Cardiac septum (tissue), 1 donor: Measurements from ENCODE around the gene RGS9. TPM values are rescaled to one million over a fixed set of nuclear protein-coding genes. Genes with fewer than 3 reads are reported as not detected.

Source experiments
- DNase-seq: peaks from one replicate; pipeline ENCODE4 v3.0.0-alpha.2; 2020; ENCODE audit warnings: low spot score
- intact Hi-C: fragments of 100-400 bp; cut with DNase I; formaldehyde crosslinking; loops from one replicate; pipeline ENCODE4 v1.14.0; 2022
- total RNA-seq: library from RNA; stranded (reverse); fragmentation: NEBNext Ultra II Directional; extraction: Animal tissue kit (Norgen Biotek cat#: 25700); gene quantifications from one replicate; pipeline ENCODE4 v1.2.1, GENCODE V29; 2021
- donor health status: DM: no; HTN: no; CAD: no.

Gene RGS9
- total RNA-seq, 1 donor from 2014 or later: 0.38 TPM

DNA sequence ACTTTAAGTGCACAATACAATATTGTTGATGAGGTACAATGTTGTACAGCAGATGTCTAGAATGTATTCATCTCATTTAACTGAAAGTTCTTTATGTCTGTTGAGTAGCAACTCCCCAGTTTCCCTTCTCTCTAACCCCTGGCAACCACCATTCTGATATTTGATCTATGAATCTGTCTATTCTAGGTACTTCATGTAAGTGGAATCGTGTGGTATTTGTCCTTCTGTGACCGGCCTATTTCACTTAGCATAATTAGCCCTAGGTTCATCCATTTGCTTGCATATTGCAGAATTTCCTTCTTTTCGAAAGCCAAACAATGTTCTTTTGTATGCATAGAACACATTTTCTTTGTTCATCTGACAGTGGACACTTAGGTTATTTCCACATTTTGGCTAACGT is 10.8 kb downstream of the RGS9 start:
- intact Hi-C loops: no loop called here
- DNase-seq: no peak

DNA sequence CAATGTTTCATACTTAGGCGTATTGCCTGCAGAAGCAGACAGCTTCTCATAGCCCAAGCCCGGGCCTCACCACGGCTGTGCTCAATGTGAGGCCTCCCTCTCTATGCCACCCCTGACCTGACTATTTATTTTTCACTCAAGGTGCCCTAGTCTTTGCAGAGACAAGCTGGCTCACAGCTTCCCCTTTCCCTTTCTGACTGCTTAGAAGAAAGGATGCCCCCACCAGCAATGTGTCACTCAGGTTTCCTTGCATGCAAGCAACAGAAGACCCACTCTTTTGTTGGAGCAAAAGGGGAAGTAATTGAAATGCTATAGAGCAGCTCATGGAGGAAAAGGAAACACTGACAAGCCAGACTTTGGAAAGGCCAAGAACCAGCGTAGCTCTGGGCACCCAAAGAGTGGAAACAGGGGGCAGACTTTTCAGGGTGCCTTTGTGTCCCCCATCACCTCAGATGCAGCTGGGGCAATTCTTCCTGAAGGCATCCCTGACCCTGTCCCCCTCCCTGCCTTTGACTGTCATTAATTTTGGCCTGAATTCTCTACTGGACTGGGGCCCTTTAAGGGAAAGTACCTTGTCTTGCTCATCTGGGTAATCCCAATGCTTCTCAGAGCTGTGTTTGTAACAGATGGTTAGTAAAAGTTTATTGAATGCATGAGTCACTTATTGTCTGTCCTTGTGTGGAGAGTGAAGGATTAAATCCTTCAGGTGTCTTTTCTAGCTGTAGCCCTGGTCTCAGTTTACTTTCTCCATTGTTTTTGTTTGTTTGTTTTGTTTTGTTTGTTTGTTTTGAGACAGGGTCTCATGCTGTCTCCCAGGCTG is 17.8 kb downstream of the RGS9 start:
- DNase-seq: no peak
- intact Hi-C loops: no loop called here

DNA sequence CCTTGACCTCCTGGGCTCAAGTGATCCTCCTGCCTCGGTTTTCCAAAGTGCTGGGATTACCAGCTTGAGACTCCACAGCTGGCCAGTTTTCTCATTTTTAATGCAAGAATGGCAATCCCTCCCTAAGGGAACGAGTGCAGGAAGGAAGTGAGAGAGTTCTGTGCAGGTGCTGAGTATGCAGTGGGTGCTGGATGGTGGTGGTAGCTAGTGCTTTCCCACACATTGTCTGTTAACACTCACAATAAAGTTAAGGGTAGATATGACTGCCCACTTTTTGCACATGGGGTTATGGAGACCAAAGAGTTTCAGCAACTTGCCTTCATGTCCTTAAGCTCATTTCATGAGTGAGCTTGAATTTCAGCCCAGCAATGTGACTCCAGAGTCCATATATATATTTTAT is 18.5 kb downstream of the RGS9 start:
- intact Hi-C loops: no loop called here

DNA sequence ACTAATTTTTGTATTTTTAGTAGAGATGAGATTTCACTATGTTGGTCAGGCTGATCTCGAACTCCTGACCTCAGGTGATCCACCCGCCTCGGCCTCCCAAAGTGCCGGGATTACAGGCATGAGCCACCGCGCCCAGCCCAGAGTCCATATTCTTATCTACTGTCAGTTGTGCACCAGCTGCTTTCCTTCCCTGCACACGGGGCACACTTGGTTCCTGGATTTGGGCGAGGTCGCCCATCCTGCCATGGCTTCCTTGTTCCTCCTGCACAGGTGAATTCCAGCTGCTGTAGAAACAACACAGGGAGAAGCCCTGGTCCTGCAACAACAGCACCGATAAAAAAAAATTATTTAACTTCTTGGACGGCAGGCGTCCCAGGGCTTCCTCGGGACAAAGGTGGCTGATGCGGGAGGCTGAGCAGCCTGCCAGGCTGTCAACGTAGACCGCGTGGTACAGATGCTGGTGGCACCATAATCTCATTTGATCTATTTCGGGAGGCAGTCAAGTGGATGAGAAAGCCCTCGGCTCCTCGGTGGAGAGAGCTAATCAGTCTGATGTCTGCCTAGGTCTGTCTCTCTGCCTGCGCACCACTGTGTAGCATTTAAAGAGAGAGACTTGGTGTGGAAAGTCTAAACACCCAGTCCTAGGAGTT is 19.1 kb downstream of the RGS9 start:
- intact Hi-C loops: no loop called here
- DNase-seq: no peak

More for the DNA sequence above, 18.5 kb downstream of the RGS9 start:
- no peak for DNase-seq

DNA sequence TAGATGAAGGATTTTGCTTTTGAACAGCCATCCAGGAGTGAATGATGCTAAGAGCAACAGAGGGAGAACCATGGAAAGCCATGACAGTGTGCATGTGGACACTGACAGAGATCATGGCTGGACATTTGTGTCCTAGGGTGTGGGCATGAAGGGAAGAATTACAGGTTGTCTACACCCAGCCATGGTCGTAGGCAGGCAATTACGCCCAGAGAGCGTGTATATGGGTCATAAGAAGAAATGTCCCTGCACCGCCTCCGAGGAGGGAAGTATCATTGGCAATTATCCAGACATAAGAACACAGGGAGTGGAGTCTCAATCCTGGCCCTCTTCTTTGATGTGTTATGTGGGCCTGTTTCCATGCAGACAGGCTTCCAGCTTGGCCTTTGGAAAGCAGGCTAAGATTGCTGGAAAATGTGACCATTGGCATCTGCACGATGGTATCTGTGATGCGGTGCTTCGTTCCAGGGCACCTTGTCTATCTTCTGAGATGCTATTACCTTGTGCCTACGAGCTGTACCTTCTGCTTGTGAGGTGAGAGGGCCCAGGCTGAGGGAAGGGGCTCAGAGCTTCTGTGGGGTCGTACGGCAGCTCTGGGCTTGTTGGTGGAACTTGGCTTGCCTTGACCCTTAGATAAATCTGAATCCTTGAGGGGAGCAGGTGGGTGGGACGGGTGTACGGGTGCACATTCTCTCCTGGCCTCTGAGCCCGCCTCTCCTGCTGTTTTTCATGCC is 19.8 kb downstream of the RGS9 start:
- DNase-seq: no peak
- intact Hi-C loops: no loop called here

DNA sequence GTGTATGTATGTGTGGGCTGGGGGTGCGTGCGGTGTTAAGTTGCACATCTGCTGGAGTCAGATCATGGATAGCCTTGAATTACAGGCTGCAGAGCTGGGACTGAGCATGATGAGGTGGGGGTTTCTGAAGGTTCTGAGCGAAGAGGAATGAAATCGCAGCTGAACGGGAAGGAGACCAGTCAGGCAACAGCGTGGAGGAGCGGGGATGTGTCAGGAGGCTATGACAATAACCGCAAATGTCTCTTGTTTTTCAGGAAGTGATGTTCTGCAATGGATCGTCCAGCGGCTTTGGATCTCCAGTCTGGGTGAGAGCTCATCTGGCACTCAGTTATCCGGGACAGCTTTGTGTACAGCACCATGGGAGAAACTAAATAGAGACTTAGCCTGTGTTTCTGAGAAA is 20.9 kb downstream of the RGS9 start:
- intact Hi-C loops: no loop called here
- no peak for DNase-seq

DNA sequence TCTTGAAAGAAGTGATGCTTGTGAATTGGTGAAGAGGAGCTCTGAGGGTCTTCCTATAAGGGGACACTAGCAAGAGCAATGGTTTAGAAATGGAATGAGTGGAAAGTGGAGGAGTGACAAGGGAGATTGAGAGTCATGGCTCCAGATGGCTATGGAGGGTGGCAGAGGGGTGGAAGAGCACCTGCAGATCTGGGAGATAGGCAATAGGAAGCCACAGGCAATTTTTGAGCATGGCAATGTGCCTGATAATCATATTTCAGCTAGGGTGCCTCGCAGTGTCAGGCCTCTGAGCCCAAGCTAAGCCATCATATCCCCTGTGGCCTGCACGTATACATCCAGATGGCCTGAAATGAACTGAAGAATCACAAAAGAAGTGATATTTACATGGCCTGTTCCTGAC is 21.5 kb downstream of the RGS9 start:
- intact Hi-C loops: no loop called here
- DNase-seq: no peak

DNA sequence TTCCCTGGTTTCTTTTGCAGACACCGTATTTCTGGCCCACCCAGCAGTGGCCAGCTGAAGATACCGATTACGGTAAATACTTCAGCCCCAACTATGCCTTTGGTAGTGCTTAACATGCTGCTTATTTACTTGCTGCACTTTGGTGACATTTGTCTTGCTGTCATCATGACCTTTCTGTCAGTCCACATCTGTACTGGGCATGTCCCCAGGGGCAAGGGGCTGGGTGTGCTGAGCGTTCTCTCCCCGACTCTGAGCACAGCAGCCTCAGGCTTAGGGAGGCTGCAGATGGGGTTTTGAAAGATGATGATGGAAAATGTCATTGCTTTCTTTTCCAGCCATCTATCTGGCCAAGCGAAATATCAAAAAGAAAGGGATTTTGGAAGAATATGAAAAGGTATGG is 23.3 kb downstream of the RGS9 start:
- intact Hi-C loops: no loop called here
- DNase-seq: no peak

DNA sequence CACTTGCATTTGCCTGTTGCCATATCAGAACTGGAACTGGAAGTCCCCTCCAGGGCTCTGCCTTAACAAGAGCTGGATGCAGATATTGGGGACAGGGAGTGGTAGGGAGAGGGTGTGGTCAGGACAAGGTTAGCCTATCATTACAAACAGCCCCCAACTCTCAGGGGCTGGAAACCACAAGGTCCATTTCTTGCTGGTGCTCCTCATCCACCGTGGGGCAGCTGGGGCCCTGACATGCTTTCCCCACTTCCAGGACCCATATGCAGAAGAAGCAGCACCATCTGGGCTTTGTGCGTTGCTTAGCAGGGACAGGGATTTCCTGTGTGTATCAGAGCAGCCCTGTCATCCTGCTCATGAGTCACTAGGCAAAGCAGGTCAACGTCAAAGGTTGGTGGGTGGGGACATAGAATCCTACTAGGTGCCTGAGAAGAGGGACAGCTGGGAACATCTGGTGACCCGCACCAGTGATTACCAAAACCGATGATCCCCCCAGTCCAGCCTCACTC is 26.9 kb downstream of the RGS9 start:
- intact Hi-C loops: no loop called here
- no peak for DNase-seq

DNA sequence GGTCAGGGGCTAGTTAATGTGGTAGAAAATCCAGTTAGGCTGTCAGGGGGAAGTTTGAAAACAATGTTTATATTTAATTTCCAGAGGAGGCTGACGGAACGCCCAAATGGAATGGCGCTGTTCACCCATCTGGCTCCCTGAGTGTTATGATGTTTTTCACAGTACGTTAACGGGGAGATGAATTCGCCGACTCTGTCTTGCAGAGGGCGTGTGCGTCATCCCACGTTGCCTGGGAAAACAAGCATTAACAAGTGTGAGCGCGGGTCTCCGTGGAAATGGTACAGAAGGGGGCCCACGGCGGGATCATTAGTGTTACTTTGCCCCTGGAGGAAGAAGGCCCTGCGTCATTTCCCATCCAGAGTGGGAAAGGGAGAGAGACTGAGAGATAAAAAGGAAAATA is 29.6 kb downstream of the RGS9 start:
- no peak for DNase-seq
- intact Hi-C loops: no loop called here

DNA sequence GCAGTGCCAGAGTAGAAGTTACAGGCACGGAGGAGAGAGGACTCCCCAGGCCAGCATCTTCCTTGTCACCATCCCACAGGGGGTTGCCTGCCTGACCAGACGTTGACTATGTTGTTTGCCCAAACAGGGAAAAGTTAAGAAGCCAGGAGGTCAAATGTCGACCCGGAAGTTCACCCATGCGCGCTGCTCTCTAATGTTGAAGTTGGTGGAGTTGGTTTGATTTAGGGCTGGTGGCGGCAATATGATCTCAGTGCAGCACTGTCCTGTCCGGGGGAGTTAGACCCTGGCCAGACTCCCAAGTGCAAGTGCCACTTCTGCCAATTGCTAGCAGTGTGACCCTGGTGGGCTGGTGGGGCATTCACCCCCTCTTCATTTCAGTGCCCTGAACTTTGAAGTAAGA is 30.4 kb downstream of the RGS9 start:
- DNase-seq: no peak
- intact Hi-C loops: no loop called here

DNA sequence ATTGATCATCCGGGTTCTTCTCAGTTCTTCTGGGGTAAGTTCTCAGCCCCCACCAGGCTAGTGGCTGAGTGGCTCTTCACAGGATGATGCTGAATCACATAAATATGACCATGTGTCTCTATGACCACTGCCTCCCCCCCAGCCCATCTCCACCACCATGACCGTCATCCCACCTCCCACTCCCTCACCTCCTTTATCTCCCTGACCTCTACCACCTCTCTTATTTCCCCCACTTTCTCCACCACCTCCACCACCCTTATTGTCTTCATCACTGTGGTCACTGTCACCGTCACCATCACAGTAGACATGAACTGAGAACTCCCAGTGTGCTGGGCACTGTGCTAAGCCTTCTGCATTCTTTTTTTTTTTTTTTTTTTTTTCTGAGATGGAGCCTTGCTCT is 32.5 kb downstream of the RGS9 start:
- intact Hi-C loops: no loop called here
- no peak for DNase-seq

DNA sequence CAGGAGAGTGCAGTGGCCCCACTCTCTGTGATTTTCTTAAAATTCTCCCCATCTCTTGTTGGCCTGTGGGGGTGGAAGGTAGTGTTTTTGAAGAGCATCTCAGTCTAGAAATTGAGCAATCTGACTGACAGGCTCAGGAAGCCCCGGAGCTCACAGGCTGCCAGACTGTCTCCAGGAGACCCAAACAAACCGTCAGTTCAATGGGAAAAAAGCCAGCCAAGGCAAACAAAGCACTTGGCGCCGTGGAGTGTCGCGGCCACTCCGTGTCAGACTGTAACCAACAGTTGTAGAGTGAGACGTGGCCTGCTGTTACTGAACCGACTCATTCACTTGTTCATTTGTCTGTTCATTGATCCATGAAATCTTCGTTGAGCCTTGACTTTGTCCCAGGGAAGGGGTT is 33.7 kb downstream of the RGS9 start:
- intact Hi-C loops: no loop called here
- DNase-seq: no peak

DNA sequence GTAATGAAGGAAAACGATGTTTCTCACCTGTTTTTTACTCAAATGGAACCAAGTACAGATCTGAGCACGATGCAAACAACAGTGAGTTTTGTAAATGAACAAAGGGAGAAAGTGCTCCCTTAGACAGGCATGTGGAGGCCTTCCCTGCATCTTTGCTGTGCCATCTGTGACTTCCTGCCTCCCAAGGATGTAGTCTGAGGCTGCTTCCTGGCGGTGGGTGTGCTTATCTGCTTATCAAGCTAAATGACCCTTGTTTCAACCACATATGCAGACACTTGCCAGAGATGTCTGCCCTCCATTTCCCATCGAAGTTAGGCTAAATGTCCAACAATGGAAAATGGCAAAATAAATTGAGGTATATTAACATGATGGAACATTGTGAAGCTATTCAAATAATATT is 34.6 kb downstream of the RGS9 start:
- no peak for DNase-seq
- intact Hi-C loops: no loop called here

DNA sequence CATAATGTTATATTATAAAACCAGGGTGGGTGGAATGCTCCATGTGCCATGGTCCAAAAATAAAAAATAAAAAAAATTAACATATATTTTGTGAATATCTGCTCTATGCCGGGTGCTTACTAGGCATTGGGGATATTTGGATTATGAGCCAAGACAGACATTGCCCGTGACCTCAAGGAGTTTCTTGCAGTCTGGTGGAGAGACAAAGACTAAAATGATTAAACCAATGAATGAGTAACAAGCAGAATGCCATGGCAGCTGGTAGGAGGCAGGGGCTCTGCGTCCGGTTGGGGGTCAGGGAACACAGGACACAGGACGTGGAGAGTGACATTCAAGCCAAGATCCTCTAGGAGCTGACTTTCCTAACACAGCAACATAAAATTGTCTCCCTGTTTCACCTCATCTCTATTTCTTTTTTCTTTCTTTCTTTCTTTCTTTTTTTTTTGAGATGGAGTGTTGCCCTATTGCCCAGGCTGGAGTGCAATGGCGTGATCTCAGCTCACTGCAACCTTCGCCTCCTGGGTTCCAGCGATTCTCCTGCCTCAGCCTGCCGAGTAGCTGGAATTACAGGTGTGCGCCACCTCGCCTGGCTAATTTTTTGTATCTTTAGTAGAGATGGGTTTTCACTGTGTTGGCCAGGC is 35.4 kb downstream of the RGS9 start:
- intact Hi-C loops: no loop called here
- DNase-seq: no peak

DNA sequence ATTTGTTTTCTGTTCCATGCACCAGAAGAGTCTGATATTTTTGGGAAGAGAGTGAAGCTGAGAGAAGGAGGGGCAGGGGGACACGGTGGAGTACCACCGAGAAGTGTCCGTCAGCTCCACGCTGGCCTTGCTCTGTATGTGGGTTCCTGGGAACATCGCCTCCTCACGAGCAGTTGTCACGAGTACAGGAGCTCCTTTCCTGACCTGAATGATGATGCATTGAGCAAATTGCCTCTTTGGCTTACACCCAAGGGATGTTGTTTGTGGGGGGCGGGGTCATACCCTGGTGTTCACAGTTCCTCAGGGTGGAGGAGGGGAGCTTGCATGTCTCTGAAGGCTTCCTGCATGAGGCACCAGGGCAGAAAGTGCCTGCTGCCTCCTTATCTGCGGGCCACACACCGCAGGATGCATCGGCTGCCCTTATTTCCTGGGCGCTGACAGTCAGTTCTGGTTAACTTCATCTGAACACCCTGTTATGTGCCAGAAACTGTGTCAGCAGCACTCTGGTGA is 36.2 kb downstream of the RGS9 start:
- intact Hi-C loops: no loop called here
- no peak for DNase-seq

DNA sequence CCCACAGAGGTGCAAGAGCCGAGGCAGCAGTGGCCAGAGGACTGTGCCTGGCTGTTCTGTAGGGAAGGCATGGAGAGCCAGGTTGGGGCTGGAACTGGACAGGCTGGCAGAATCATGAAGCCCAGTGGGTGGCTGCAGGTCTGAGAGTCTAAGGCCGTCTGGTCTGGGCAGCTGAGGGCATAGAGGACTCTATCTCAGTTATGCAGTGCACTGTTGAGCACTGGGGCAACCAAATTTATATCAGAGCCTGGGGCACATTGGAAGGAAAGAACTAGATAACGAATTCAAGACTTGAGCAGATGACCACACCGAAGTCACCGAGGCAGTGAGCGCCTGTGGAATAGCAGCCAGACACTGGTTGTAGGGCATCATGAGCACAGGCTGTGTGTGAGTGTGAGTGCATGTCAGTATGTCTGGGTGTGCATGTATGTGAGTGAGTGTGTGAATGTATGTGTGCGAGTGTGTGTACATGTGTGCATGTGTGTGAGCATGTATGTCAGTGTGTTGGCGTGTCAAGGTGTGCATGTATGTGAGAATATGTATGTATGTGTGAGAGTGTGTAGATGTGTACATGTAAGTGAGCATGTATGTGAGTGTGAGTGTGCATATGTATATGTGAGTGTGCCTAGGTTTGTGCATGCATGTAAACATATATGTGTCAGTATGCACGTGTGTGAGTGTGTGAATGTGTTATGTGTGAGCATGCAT is 37.0 kb downstream of the RGS9 start:
- DNase-seq: no peak
- intact Hi-C loops: no loop called here

DNA sequence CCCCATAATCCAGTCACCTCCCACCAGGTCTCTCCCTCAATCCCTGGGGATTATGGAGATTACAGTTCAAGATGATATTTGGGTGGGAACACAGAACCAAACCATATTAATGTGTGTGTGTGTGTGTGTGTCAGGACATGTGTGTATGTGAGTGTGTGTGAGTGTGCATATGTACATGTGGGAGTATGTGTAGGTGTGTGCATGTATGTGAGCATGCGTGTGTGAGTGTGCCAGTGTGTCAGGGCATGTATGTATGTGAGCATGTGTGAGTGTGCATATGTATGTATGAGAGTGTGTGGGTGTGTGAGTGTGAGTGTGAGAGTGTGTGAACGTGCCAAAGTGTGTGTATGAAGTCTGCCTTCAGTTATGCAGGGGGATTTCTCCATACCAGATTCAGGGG is 37.8 kb downstream of the RGS9 start:
- no peak for DNase-seq
- intact Hi-C loops: no loop called here

DNA sequence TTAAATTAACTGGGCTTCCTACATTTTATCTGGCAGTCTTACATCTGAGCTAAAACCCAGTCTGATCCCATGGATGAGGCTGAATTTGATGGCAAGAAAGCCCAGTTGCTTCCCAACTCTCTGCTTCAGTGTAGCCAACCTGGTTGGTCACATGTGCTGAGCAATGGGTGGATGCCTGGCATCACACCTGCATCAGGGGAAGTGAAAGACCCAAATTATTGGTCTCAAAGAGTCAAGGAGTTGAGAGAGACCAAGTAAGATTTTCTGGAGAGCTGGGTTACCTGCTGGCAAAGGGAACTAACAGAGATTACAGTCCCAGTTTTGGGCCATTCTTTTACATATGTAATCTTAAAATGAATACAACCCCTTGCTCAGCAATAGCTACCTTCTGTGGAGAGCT is 38.8 kb downstream of the RGS9 start:
- no peak for DNase-seq
- intact Hi-C loops: no loop called here
